ENCODE measurements around the gene PSMG1. TPM values are rescaled to one million over a fixed set of nuclear protein-coding genes. Genes with fewer than 3 reads are reported as not detected.

Gene PSMG1
- total and polyA plus RNA-seq, 2 of the 8 experiments (the other 6 are each of a cell fraction or from before 2014, with no cell fraction given): 50.7 to 93.7 TPM

DNA sequence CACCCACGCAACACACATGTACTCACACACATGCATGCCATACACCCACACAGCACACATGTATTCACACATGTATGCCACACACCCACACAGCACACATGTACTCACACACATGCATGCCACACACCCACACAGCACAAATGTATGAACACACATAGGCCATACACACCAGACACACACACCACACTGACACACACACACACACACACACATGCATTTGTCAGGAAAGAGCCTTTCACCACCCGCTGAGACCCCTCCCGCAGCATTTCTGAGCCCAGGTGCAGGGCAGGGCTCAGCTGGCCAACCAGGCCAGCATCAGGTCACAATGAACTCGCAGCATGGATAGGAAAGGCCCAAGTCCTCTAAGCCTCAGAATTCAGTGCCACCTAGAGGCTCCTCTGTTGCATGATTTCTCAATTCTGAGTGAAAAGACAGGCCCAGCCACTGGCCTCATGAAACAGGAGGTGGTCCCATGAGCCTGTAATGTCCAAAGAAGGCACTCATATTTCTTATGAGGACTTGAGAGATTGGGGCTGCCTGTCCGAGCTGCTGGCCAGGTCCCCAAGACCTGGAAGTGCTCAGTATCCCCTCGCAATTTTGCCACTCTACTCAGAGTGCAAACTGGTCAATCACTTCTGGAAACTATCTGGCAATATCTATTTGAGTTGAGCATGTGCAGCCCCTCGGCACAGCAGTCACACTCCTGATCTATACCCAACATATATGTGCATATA is 57.3 kb downstream of the PSMG1 start (continued):
- TF ChIP-seq TBP (IDR thresholded peaks at IDR 0.05; ENCODE audit: low read depth, low read length) (no peak), SIRT6 (IDR thresholded peaks at IDR 0.05; ENCODE audit: low read length) (no peak), FOSL1 (IDR thresholded peaks at IDR 0.05; ENCODE audit: insufficient read depth, low read depth, low read length) (no peak), CBX5 (IDR thresholded peaks at IDR 0.05; ENCODE audit: low read depth, low read length) (no peak), RAD21 (IDR thresholded peaks at IDR 0.05 in 1 of 2, conservative IDR thresholded peaks at IDR 0.05 in 1 of 2; ENCODE audit: low read depth in 2 of 2, low read length in 2 of 2) (peak; percentile 82 to 84), SIX5 (IDR thresholded peaks at IDR 0.05; ENCODE audit: low read depth, low read length) (no peak), ZNF274 (IDR thresholded peaks at IDR 0.05; ENCODE audit: borderline replicate concordance, extremely low read depth, low read length) (no peak), KDM1A (IDR thresholded peaks at IDR 0.05; ENCODE audit: borderline replicate concordance, low read length) (no peak), YY1 (IDR thresholded peaks at IDR 0.05; ENCODE audit: low read depth, low read length) (no peak), GABPA (IDR thresholded peaks at IDR 0.05; ENCODE audit: borderline replicate concordance, insufficient read depth, low read length) (peak; percentile 19; the same call in 1 of the 2 replicates), BRCA1 (IDR thresholded peaks at IDR 0.05; ENCODE audit: low read depth, low read length) (no peak), KDM4A (IDR thresholded peaks at IDR 0.05; ENCODE audit: low read depth, low read length, severe bottlenecking) (no peak), NANOG (IDR thresholded peaks at IDR 0.05; ENCODE audit: insufficient read depth, low read depth, low read length, poor library complexity, severe bottlenecking) (no peak), CHD2 (IDR thresholded peaks at IDR 0.05; ENCODE audit: low read length) (no peak), CEBPB (IDR thresholded peaks at IDR 0.05; ENCODE audit: low read depth, low read length) (0 out of 2 replicates have a peak, but pooled peaks have one; percentile 39), BCL11A (IDR thresholded peaks at IDR 0.05; ENCODE audit: low read depth in 2 of 2, low read length in 2 of 2) (peak in 1 of 2 experiments; percentile 1)
- TF ChIP-seq, protein P1, sequence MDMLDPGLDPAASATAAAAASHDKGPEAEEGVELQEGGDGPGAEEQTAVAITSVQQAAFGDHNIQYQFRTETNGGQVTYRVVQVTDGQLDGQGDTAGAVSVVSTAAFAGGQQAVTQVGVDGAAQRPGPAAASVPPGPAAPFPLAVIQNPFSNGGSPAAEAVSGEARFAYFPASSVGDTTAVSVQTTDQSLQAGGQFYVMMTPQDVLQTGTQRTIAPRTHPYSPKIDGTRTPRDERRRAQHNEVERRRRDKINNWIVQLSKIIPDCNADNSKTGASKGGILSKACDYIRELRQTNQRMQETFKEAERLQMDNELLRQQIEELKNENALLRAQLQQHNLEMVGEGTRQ (IDR thresholded peaks at IDR 0.05; ENCODE audit: low read length): no peak
- TF ChIP-seq, protein P2, sequence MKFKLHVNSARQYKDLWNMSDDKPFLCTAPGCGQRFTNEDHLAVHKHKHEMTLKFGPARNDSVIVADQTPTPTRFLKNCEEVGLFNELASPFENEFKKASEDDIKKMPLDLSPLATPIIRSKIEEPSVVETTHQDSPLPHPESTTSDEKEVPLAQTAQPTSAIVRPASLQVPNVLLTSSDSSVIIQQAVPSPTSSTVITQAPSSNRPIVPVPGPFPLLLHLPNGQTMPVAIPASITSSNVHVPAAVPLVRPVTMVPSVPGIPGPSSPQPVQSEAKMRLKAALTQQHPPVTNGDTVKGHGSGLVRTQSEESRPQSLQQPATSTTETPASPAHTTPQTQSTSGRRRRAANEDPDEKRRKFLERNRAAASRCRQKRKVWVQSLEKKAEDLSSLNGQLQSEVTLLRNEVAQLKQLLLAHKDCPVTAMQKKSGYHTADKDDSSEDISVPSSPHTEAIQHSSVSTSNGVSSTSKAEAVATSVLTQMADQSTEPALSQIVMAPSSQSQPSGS (IDR thresholded peaks at IDR 0.05; ENCODE audit: low read length): no peak
- TF ChIP-seq, protein P3, sequence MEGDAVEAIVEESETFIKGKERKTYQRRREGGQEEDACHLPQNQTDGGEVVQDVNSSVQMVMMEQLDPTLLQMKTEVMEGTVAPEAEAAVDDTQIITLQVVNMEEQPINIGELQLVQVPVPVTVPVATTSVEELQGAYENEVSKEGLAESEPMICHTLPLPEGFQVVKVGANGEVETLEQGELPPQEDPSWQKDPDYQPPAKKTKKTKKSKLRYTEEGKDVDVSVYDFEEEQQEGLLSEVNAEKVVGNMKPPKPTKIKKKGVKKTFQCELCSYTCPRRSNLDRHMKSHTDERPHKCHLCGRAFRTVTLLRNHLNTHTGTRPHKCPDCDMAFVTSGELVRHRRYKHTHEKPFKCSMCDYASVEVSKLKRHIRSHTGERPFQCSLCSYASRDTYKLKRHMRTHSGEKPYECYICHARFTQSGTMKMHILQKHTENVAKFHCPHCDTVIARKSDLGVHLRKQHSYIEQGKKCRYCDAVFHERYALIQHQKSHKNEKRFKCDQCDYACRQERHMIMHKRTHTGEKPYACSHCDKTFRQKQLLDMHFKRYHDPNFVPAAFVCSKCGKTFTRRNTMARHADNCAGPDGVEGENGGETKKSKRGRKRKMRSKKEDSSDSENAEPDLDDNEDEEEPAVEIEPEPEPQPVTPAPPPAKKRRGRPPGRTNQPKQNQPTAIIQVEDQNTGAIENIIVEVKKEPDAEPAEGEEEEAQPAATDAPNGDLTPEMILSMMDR (IDR thresholded peaks at IDR 0.05; ENCODE audit: control extremely low read depth in 1 of 3, insufficient read depth in 1 of 3, low read depth in 1 of 3, low read length in 3 of 3): peak; percentile 36 to 73 (median 67)

Data from H1 (cell line).